Right lobe of liver (tissue), 6 donors: Measurements from ENCODE around the gene TMEM144. TPM values are rescaled to one million over a fixed set of nuclear protein-coding genes. Genes with fewer than 3 reads are reported as not detected.
A peak's percentile ranks its signal among the peaks of the same experiment; 100 is the strongest.

ENCODE experiments used
- ATAC-seq, 4 donors: fragments of 200-7000 bp; cut with Tn5 transposase; one replicate each; pipeline ENCODE4 v1.9.1; 2020; ENCODE audit warnings: mild to moderate bottlenecking in 4 of 4, moderate library complexity in 4 of 4
- DNase-seq, 3 donors: peaks; one replicate each; pipeline ENCODE4 v3.0.0-alpha.2; 2020
- H3K27ac ChIP-seq, 3 donors: fragments of 200-600 bp; one replicate each; pipeline ENCODE4 v1.8.0; 2022
- H3K27me3 ChIP-seq, 2 donors: fragments of 200-600 bp; one replicate each; pipeline ENCODE4 v1.8.0; 2022
- H3K36me3 ChIP-seq, 4 donors: fragments of 200-600 bp; sonication (generic) in 1 of 4; one replicate each; pipeline versions ENCODE4 v1.5.1 to v1.8.0; 2017 to 2022; ENCODE audit warnings: control low read depth in 1 of 4
- H3K4me1 ChIP-seq, 4 donors: fragments of 200-600 bp; sonication (generic) in 1 of 4; one replicate each; pipeline versions ENCODE4 v1.5.1 to v1.8.0; 2017 to 2022; ENCODE audit warnings: control low read depth in 1 of 4
- H3K4me3 ChIP-seq, 3 donors: fragments of 200-600 bp; one replicate each; pipeline ENCODE4 v1.8.0; 2022
- H3K9me3 ChIP-seq, 4 donors: fragments of 200-600 bp; sonication (generic) in 1 of 4; one replicate each; pipeline versions ENCODE4 v1.5.1 to v1.8.0; 2017 to 2022; ENCODE audit warnings: control low read depth in 1 of 4
- CTCF ChIP-seq, 4 donors: fragments of 200-600 bp in 3 of 4; fragments of 450-650 bp in 1 of 4; IDR thresholded peaks; one replicate each; pipeline versions ENCODE4 v1.5.1 to v1.8.0; 2016 to 2022; ENCODE audit warnings: antibody characterized with exemption in 4 of 4, mild to moderate bottlenecking in 2 of 4
- POLR2A ChIP-seq: fragments of 450-650 bp; IDR thresholded peaks from one replicate; pipeline ENCODE4 v1.6.1; 2017; ENCODE audit warnings: antibody characterized with exemption, mild to moderate bottlenecking
- WGBS: methylation state at CpG from one replicate; pipeline ENCODE4 v1.1.6; 2018; ENCODE audit warnings: low coverage, low lambda C conversion rate; ENCODE audit not compliant: insufficient coverage; ENCODE audit errors: missing lambda C conversion rate; 5-methylcytosine and 5-hydroxymethylcytosine counted together
- intact Hi-C, 2 donors: fragments of 100-400 bp; cut with DNase I; formaldehyde crosslinking; loops; one replicate each; pipeline versions ENCODE4 v1.11.2 to v1.14.1; 2022
- total RNA-seq, 6 experiments: library from RNA; depleted of rRNA in 2 of 6; stranded (reverse); fragments of >200 nt in 2 of 6; fragmentation: NEBNext Ultra II Directional in 3 of 6; extraction: Animal tissue kit (Norgen Biotek cat#: 25700) in 3 of 6; gene quantifications; one replicate each; pipeline versions ENCODE4 v1.1.0 to v1.2.4, GENCODE V29; 2016 to 2023
- donor health status: DM: no; HTN: yes; CAD: no.
- donor health status: DM: no; HTN: no; CAD: no.
- donor health status: DM: no; HTN: no; CAD: no.
- donor health status: DM: no; HTN: yes; CAD: no.
- donor health status: DM: no; HTN: yes; CAD: no.

The TMEM144 gene
- total RNA-seq, 6 experiments from 2014 or later = 1.3 to 6.7 (median 2.1) TPM

GRCh38 chr4:158253350-158253980 lies 43.2 kb downstream of the TMEM144 start:
- ATAC-seq = peak; percentile 83 to 88 (median 86)
- peak in 1 of 3 donors; percentile 53 for DNase-seq
- Histone ChIP-seq H3K4me1 (no peaks in the 10 kb centered on the region), H3K27me3 (no peaks in the 10 kb centered on the region), H3K4me3 (no peak overlapping the region), H3K27ac (no peak overlapping the region), H3K9me3 (no peaks in the 10 kb centered on the region), H3K36me3 (no peaks in the 10 kb centered on the region)
- intact Hi-C loops = loop anchor here (10.0 kb wide), 1 partner anchor 371 kb away; no protein-coding TSS in a partner anchor
- peak; percentile 64 to 70 (median 66) for TF ChIP-seq CTCF (IDR thresholded peaks at IDR 0.05)
- TF ChIP-seq POLR2A = no peak
- WGBS = 20% methylated on average over 6 of the region's 6 CpGs

- 65% methylated on average over 2 of the region's 2 CpGs for WGBS
- H3K9me3 ChIP-seq = no peaks in the 10 kb centered on the region
- H3K4me1 ChIP-seq = no peaks in the 10 kb centered on the region
- ATAC-seq (no peak), DNase-seq (no peak)
- no peaks in the 10 kb centered on the region for H3K27me3 ChIP-seq
- no peak overlapping the region for H3K4me3 ChIP-seq
- TF ChIP-seq POLR2A (no peak), CTCF (IDR thresholded peaks at IDR 0.05) (no peak)
- intact Hi-C loops = loop anchor here (10.0 kb wide), 1 partner anchor 371 kb away; no protein-coding TSS in a partner anchor
- no peaks in the 10 kb centered on the region for H3K36me3 ChIP-seq
- no peak overlapping the region for H3K27ac ChIP-seq
Observed at GRCh38 chr4:158254292-158254691, 44.0 kb downstream of the TMEM144 start.

GRCh38 chr4:158255727-158256324 lies 45.5 kb downstream of the TMEM144 start:
- Histone ChIP-seq H3K27me3 (no peaks in the 10 kb centered on the region), H3K4me3 (no peak overlapping the region), H3K4me1 (no peaks in the 10 kb centered on the region), H3K9me3 (no peaks in the 10 kb centered on the region), H3K27ac (no peak overlapping the region), H3K36me3 (no peaks in the 10 kb centered on the region)
- WGBS = 33% methylated on average over 3 of the region's 3 CpGs
- intact Hi-C loops = loop anchor here (10.0 kb wide), 1 partner anchor 369 kb away; no protein-coding TSS in a partner anchor
- peak; percentile 59 to 80 (median 72) for TF ChIP-seq CTCF (IDR thresholded peaks at IDR 0.05)
- TF ChIP-seq POLR2A = no peak
- peak; percentile 79 to 86 (median 82) for ATAC-seq
- DNase-seq = no peak

- no peaks in the 10 kb centered on the region for H3K27me3 ChIP-seq
- peak in 1 of 4 donors; percentile 18 for ATAC-seq
- no peaks in the 10 kb centered on the region for H3K9me3 ChIP-seq
- no peaks in the 10 kb centered on the region for H3K4me1 ChIP-seq
- no peak for DNase-seq
- no peak overlapping the region for H3K27ac ChIP-seq
- no peak overlapping the region for H3K4me3 ChIP-seq
- no peaks in the 10 kb centered on the region for H3K36me3 ChIP-seq
- intact Hi-C loops = loop anchor here (10.0 kb wide), 1 partner anchor 365 kb away; no protein-coding TSS in a partner anchor
- TF ChIP-seq POLR2A (no peak), CTCF (IDR thresholded peaks at IDR 0.05) (peak; percentile 35 to 47 (median 38))
- WGBS = 27% methylated on average over 3 of the region's 3 CpGs
Observed at GRCh38 chr4:158259955-158260575, 49.8 kb downstream of the TMEM144 start.
